ENCODE measurements around the gene BICRA. TPM values are rescaled to one million over a fixed set of nuclear protein-coding genes. Genes with fewer than 3 reads are reported as not detected.

Gene BICRA
- polyA plus RNA-seq, 1 experiment: 0.53 TPM

- ChIA-PET POLR2A (no interaction called here), CTCF (interaction anchor here (1.1 to 1.6 kb wide), 2 partner anchors 88 to 120 kb away, joined by 4 to 5 read pairs; partner anchors contain the start of gene KPTN)
These were observed 5.0 kb upstream of the BICRA start for GRCh38 chr19:47603706-47604565.

GRCh38 chr19:47607564-47608073 lies 1.3 kb upstream of the BICRA start:
- CTCF ChIA-PET: interaction anchor here (0.7 to 1.9 kb wide), 4 partner anchors 92 to 124 kb away, joined by 3 to 8 read pairs (median 5); partner anchors contain the start of genes KPTN and NAPA
- POLR2A ChIA-PET: no interaction called here
- Histone ChIP-seq H3K4me3 (ENCODE audit: low read depth, low read length) (peak overlapping the region; percentile 99), H3K27me3 (ENCODE audit: control insufficient read depth, insufficient read depth, low read length) (no peaks in the 10 kb centered on the region), H3K36me3 (ENCODE audit: control insufficient read depth, insufficient read depth, low read length) (no peaks in the 10 kb centered on the region)
- no peak for TF ChIP-seq CTCF (IDR thresholded peaks at IDR 0.05; ENCODE audit: insufficient read depth, low read depth, low read length)
- no peak for DNase-seq (ENCODE audit: low read depth)

More at GRCh38 chr19:47603706-47604565, 5.0 kb upstream of the BICRA start:
- H3K4me3 ChIP-seq (ENCODE audit: low read depth, low read length): no peak overlapping the region
- TF ChIP-seq CTCF (IDR thresholded peaks at IDR 0.05; ENCODE audit: insufficient read depth, low read depth, low read length): no peak
- DNase-seq (ENCODE audit: low read depth): no peak
- no peaks in the 10 kb centered on the region for H3K27me3 ChIP-seq (ENCODE audit: control insufficient read depth, insufficient read depth, low read length)
- no peaks in the 10 kb centered on the region for H3K36me3 ChIP-seq (ENCODE audit: control insufficient read depth, insufficient read depth, low read length)

GRCh38 chr19:47608074-47608918 lies 638 bp upstream of the BICRA start:
- Histone ChIP-seq H3K4me3 (ENCODE audit: low read depth, low read length) (peak overlapping the region; percentile 99), H3K27me3 (ENCODE audit: control insufficient read depth, insufficient read depth, low read length) (no peaks in the 10 kb centered on the region), H3K36me3 (ENCODE audit: control insufficient read depth, insufficient read depth, low read length) (no peaks in the 10 kb centered on the region)
- POLR2A ChIA-PET: no interaction called here
- DNase-seq (ENCODE audit: low read depth): peak; percentile 37
- peak; percentile 38 for TF ChIP-seq CTCF (IDR thresholded peaks at IDR 0.05; ENCODE audit: insufficient read depth, low read depth, low read length)
- CTCF ChIA-PET: interaction anchor here (1.1 to 1.9 kb wide), 2 partner anchors 91 to 93 kb away, joined by 4 to 8 read pairs; partner anchors contain the start of gene NAPA

- Histone ChIP-seq H3K27me3 (ENCODE audit: control insufficient read depth, insufficient read depth, low read length) (no peaks in the 10 kb centered on the region), H3K4me3 (ENCODE audit: low read depth, low read length) (peak overlapping the region; percentile 66), H3K36me3 (ENCODE audit: control insufficient read depth, insufficient read depth, low read length) (peaks cover under 1% of the 10 kb centered on the region; the same call in 1 of the 2 replicates)
- TF ChIP-seq CTCF (IDR thresholded peaks at IDR 0.05; ENCODE audit: insufficient read depth, low read depth, low read length): no peak
- ChIA-PET POLR2A (interaction anchor here (0.6 to 0.7 kb wide), 2 partner anchors 10 to 400 kb away, joined by 3 to 4 read pairs; no protein-coding TSS in a partner anchor), CTCF (interaction anchor here (0.6 to 1.8 kb wide), 13 partner anchors 8 to 181 kb away, joined by 3 to 11 read pairs (median 3); partner anchors contain the start of genes KPTN and NAPA)
- no peak for DNase-seq (ENCODE audit: low read depth)
These were observed 1.3 kb downstream of the BICRA start for GRCh38 chr19:47609906-47610894.
